Heart left ventricle (tissue), 13 donors: ENCODE results near the gene WDTC1.
A peak's percentile ranks its signal among the peaks of the same experiment; 100 is the strongest.

ENCODE experiments used
- CTCF ChIP-seq, 12 donors: fragments of 200-600 bp; sonication (generic) in 4 of 12; IDR thresholded peaks; one replicate each; pipeline versions ENCODE4 v1.5.0 to v1.8.0; 2018 to 2022; ENCODE audit warnings: antibody characterized with exemption in 12 of 12, mild to moderate bottlenecking in 5 of 12
- POLR2A ChIP-seq, 2 donors: fragments of 450-650 bp; IDR thresholded peaks; one replicate each; pipeline ENCODE4 v1.6.1; 2017; ENCODE audit warnings: antibody characterized with exemption in 2 of 2, mild to moderate bottlenecking in 2 of 2, moderate library complexity in 2 of 2
- donor health status: ischemic (EF 13 %, LVEDD 7.1; RV severe dilation, severe dysfunction).
- donor health status: DM: no; HTN: yes; CAD: no.
- donor health status: DM: no; HTN: no; CAD: no.
- donor health status: ischemic (EF 25% LVEDD 6.9; RV normal size, moderate dysfunction).
- donor health status: ischemic (EF 25% LVEDD 5.7; RV mildly dilated, moderate dysfunction).
- donor health status: ischemic (EF 35%, LVEDD 5.7; RV mildly dilated, moderate dysfunction).
- donor health status: nonischemic (EF 11% LVEDD 7.7; RV severe dilation, severe dysfunction).
- donor health status: DM: yes; HTN: yes; CAD: no.
- donor health status: PGD.
- donor health status: ischemic (EF 29% LVEDD 5.4; RV normal size, mild dysfunction).
- donor health status: nonischemic (EF 23%, LVEDD 6.1; RV moderate dilation, normal function).

GRCh38 chr1:27357281-27358037, 123.0 kb downstream of the WDTC1 start:
- TF ChIP-seq CTCF (IDR thresholded peaks at IDR 0.05) (peak; percentile 94 to 100 (median 98)), POLR2A (IDR thresholded peaks at IDR 0.05) (no peak)
